OCI-LY3 (cell line): ENCODE results near the gene METTL6.

ENCODE experiments used
- EZH2phosphoT487 ChIP-seq: fragments of 200-600 bp; shearing (Covaris generic); IDR thresholded peaks from 2 replicates; pipeline ENCODE4 v1.6.1; 2018; ENCODE audit warnings: antibody characterized with exemption, mixed run types, low read depth
- TF ChIP-seq, protein P1 (sequence below): fragments of 200-600, 300-600 bp; sonication (generic); IDR thresholded peaks from 2 replicates; pipeline ENCODE4 v1.5.1; 2014; ENCODE audit warnings: antibody characterized with exemption, low read length, low read depth

DNA sequence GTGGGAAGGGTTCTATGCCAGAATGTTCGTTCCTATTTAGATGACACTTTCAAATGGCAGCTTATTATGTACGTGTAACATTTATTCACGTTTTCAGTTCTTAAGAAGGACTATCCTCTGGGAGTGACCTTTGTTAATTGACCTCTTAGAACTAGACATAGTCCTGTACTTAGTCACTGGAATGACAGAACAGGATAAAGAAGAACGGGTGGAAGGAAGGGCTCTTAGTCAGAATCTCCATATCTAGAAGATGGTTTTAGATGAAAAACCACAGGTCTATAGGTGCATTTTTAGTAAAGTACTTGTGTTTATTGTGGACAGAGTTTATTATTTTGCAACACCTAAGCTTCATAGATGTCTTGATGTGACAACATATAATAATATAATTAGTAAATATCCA, 6.5 kb downstream of the METTL6 start:
- TF ChIP-seq, protein P1, sequence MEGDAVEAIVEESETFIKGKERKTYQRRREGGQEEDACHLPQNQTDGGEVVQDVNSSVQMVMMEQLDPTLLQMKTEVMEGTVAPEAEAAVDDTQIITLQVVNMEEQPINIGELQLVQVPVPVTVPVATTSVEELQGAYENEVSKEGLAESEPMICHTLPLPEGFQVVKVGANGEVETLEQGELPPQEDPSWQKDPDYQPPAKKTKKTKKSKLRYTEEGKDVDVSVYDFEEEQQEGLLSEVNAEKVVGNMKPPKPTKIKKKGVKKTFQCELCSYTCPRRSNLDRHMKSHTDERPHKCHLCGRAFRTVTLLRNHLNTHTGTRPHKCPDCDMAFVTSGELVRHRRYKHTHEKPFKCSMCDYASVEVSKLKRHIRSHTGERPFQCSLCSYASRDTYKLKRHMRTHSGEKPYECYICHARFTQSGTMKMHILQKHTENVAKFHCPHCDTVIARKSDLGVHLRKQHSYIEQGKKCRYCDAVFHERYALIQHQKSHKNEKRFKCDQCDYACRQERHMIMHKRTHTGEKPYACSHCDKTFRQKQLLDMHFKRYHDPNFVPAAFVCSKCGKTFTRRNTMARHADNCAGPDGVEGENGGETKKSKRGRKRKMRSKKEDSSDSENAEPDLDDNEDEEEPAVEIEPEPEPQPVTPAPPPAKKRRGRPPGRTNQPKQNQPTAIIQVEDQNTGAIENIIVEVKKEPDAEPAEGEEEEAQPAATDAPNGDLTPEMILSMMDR: no peak
- TF ChIP-seq EZH2phosphoT487: no peak
